GM12878 (cell line): ENCODE data around the gene ANKRD13B. TPM values are rescaled to one million over a fixed set of nuclear protein-coding genes. Genes with fewer than 3 reads are reported as not detected.

Source experiments
- ATAC-seq: fragments of 200-7000 bp; cut with Tn5 transposase; 3 replicates; pipeline ENCODE4 v1.9.1; 2020; ENCODE audit warnings: mild to moderate bottlenecking, moderate library complexity
- BruUV-seq: library from RNA; stranded (reverse); fragments of 400-500 nt; replicated peaks from 2 replicates; lab custom pipeline; 2021; lab: Mats Ljungman, UMichigan
- CTCF ChIA-PET: fragments of 300-600 bp; sonication (Branson Sonifier 250); formaldehyde crosslinking; extraction: SDS; loops from one replicate; lab custom pipeline; 2021; ENCODE audit warnings: inconsistent platforms; lab: Yijun Ruan, JAX
- POLR2A ChIA-PET: fragments of 350-600 bp; formaldehyde crosslinking; extraction: SDS; loops from one replicate; lab custom pipeline; 2021; ENCODE audit warnings: inconsistent platforms; lab: Charles Lee
- RAD21 ChIA-PET: fragments of 300-600 bp; sonication (Branson Sonifier 250); formaldehyde crosslinking; loops from one replicate; lab custom pipeline; 2023; ENCODE audit warnings: antibody characterized with exemption; ENCODE audit not compliant: unreplicated experiment; lab: Charles Lee
- SMC1A ChIA-PET: fragments of 300-600 bp; sonication (Branson Sonifier 250); formaldehyde crosslinking; loops from one replicate; lab custom pipeline; 2023; ENCODE audit not compliant: unreplicated experiment, uncharacterized antibody; lab: Charles Lee
- DNase-seq: peaks from one replicate; pipeline ENCODE4 v3.0.0-alpha.2; 2011; ENCODE audit warnings: low read depth, low spot score
- FAIRE-seq: peaks from 3 replicates; lab custom pipeline; 2011; peaks lifted over from hg19 to GRCh38; lab: Jason Lieb, UNC
- H2AFZ ChIP-seq: 2 replicates; pipeline ENCODE4 v1.6.0; 2011; ENCODE audit warnings: low read depth, low read length, control low read depth; ENCODE audit not compliant: control insufficient read depth
- H3K27ac ChIP-seq: 2 replicates; pipeline ENCODE4 v1.5.1; 2011; ENCODE audit warnings: control low read depth; ENCODE audit not compliant: control insufficient read depth, insufficient read depth
- H3K27me3 ChIP-seq, 2 experiments: replicated peaks in 1 of 2; 2 replicates each; pipeline versions ENCODE4 v1.6.0 to v1.6.1; 2011; ENCODE audit warnings: low read length in 1 of 2; ENCODE audit not compliant: control insufficient read depth in 2 of 2, insufficient read depth in 2 of 2
- H3K36me3 ChIP-seq, 2 experiments: 2 replicates each; pipeline ENCODE4 v1.5.1; 2011; ENCODE audit warnings: low read length in 1 of 2; ENCODE audit not compliant: control insufficient read depth in 2 of 2, insufficient read depth in 2 of 2
- H3K4me1 ChIP-seq: 2 replicates; pipeline ENCODE4 v1.6.1; 2011; ENCODE audit warnings: mild to moderate bottlenecking, low read length, moderate library complexity, mixed read lengths; ENCODE audit not compliant: control insufficient read depth, insufficient read depth
- H3K4me2 ChIP-seq: 2 replicates; pipeline ENCODE4 v1.6.0; 2011; ENCODE audit warnings: control low read depth; ENCODE audit not compliant: control insufficient read depth, insufficient read depth
- H3K4me3 ChIP-seq: fragments of 200-600 bp; sonication (generic); 2 replicates; pipeline ENCODE4 v1.5.1; 2016
- H3K79me2 ChIP-seq: 2 replicates; pipeline ENCODE4 v1.6.0; 2011; ENCODE audit warnings: low read length; ENCODE audit not compliant: control insufficient read depth, insufficient read depth
- H3K9ac ChIP-seq: 2 replicates; pipeline ENCODE4 v1.8.0; 2011; ENCODE audit warnings: low read length, control low read depth, mixed read lengths; ENCODE audit not compliant: control insufficient read depth, insufficient read depth
- H3K9me3 ChIP-seq: replicated peaks from 3 replicates; pipeline ENCODE4 v1.5.1; 2011; ENCODE audit warnings: mild to moderate bottlenecking, low read length; ENCODE audit not compliant: control insufficient read depth, insufficient read depth
- H4K20me1 ChIP-seq: 2 replicates; pipeline ENCODE4 v1.6.0; 2011; ENCODE audit not compliant: control insufficient read depth, insufficient read depth
- CHD2 ChIP-seq: IDR thresholded peaks from 2 replicates; pipeline ENCODE4 v1.6.1; 2011; ENCODE audit warnings: low read depth, low read length, improper control_type of control experiment, borderline replicate concordance
- CTCF ChIP-seq, 3 experiments: IDR thresholded peaks in 2 of 3; conservative IDR thresholded peaks in 1 of 3; 2 replicates each; pipeline ENCODE4 v1.5.1; 2011; ENCODE audit warnings: low read depth in 3 of 3, low read length in 3 of 3, mild to moderate bottlenecking in 3 of 3, control low read depth in 2 of 3, moderate library complexity in 2 of 3, inconsistent platforms in 1 of 3, mixed read lengths in 1 of 3; ENCODE audit not compliant: control insufficient read depth in 2 of 3, insufficient read depth in 1 of 3; ENCODE audit errors: extremely low read depth in 1 of 3
- MEF2B ChIP-seq: fragments of 450-650 bp; IDR thresholded peaks from 2 replicates; pipeline ENCODE4 v1.6.1; 2018; ENCODE audit warnings: mild to moderate bottlenecking, moderate library complexity; ENCODE audit not compliant: partially characterized antibody, poor library complexity, severe bottlenecking
- PAX8 ChIP-seq: fragments of 450-650 bp; IDR thresholded peaks from 2 replicates; pipeline ENCODE4 v1.6.1; 2017; ENCODE audit warnings: mild to moderate bottlenecking, moderate library complexity
- SIX5 ChIP-seq: IDR thresholded peaks from 2 replicates; pipeline ENCODE4 v1.6.1; 2011; ENCODE audit warnings: mild to moderate bottlenecking, low read depth, low read length, moderate library complexity; ENCODE audit not compliant: severe bottlenecking
- STAT1 ChIP-seq: fragments of 450-650 bp; conservative IDR thresholded peaks from 2 replicates; pipeline ENCODE4 v1.6.1; 2014; ENCODE audit warnings: antibody characterized with exemption, mild to moderate bottlenecking
- STAT3 ChIP-seq: IDR thresholded peaks from 2 replicates; pipeline ENCODE4 v1.6.1; 2011; ENCODE audit warnings: low read depth, low read length, improper control_type of control experiment
- ZBTB33 ChIP-seq: fragments of 450-650 bp; IDR thresholded peaks from 2 replicates; pipeline ENCODE4 v1.6.1; 2017; ENCODE audit warnings: mild to moderate bottlenecking
- WGBS: methylation state at CpG from one replicate; pipeline ENCODE4 v1.1.6; 2016; ENCODE audit warnings: low lambda C conversion rate; ENCODE audit not compliant: insufficient replicate concordance, insufficient coverage; ENCODE audit errors: missing lambda C conversion rate; 5-methylcytosine and 5-hydroxymethylcytosine counted together
- in situ Hi-C: fragments of 300-500 bp; cut with MboI; formaldehyde crosslinking; loops from 9 replicates; pipeline ENCODE4 v1.14.3; 2018; ENCODE audit warnings: mixed read lengths
- intact Hi-C: fragments of 100-400 bp; cut with micrococcal nuclease; formaldehyde crosslinking; loops from one replicate; pipeline ENCODE4 v1.14.2; 2022; ENCODE audit not compliant: unreplicated experiment
- polyA plus RNA-seq, 11 experiments: library from polyadenylated mRNA; depleted of rRNA in 4 of 11; unstranded in 6 of 11; stranded (reverse) in 5 of 11; fragments of >200 nt; fragmentation: Nextera tagmentation in 4 of 11; fragmentation: Illumina TruSeq in 1 of 11; extraction: Ambion mirVana in 4 of 11; extraction: Trizol in 1 of 11; gene quantifications; 1 replicate in 1 of 11; 2 replicates in 10 of 11; pipeline versions ENCODE4 v1.2.1 to v1.2.3, GENCODE V29; 2011 to 2016; ENCODE audit warnings: inconsistent platforms in 2 of 11, missing spikeins in 2 of 11, low read depth in 1 of 11
- total RNA-seq, 4 experiments: library from RNA; depleted of rRNA in 3 of 4; stranded (reverse); fragments of >200 nt in 3 of 4; fragmentation: Illumina TruSeq in 1 of 4; extraction: Trizol in 1 of 4; gene quantifications; 2 replicates each; pipeline versions ENCODE4 v1.2.1 to v1.2.3, GENCODE V29; 2013 to 2021
- TF ChIP-seq, protein P1 (sequence below): IDR thresholded peaks from 2 replicates; pipeline ENCODE4 v1.6.1; 2011; ENCODE audit warnings: low read depth, low read length, improper control_type of control experiment, borderline replicate concordance

Gene ANKRD13B
- total and polyA plus RNA-seq, 10 of the 15 experiments (the other 5 are each of a cell fraction or from before 2014, with no cell fraction given) = 0.18 to 15.0 (median 2.8) TPM

- ChIA-PET POLR2A (interaction anchor here (0.8 to 1.0 kb wide), 3 partner anchors 10 to 189 kb away, joined by 3 read pairs; no protein-coding TSS in a partner anchor), RAD21 (interaction anchor here (0.9 to 3.9 kb wide), 5 partner anchors 23 to 316 kb away, joined by 4 to 65 read pairs (median 20); partner anchors contain the start of genes ANKRD13B and SSH2), CTCF (interaction anchor here (0.9 to 7.1 kb wide), 12 partner anchors 15 to 316 kb away, joined by 3 to 82 read pairs (median 5); partner anchors contain the start of gene ANKRD13B), SMC1A (interaction anchor here (0.6 to 1.7 kb wide), 5 partner anchors 24 to 312 kb away, joined by 3 to 7 read pairs (median 3); no protein-coding TSS in a partner anchor)
- FAIRE-seq (no peak), ATAC-seq (no peak), DNase-seq (no peak)
- H3K9me3 ChIP-seq = no peaks in the 10 kb centered on the region; the same call in 2 of the 3 replicates
- H3K27ac ChIP-seq = no peak overlapping the region
- no peaks in the 10 kb centered on the region for H3K36me3 ChIP-seq
- peak overlapping the region; percentile 98 for H3K4me2 ChIP-seq
- BruUV-seq = no TSS peak
- no peak overlapping the region for H3K9ac ChIP-seq
- TF ChIP-seq MEF2B (no peak), CHD2 (0 out of 2 replicates have a peak, but pooled peaks have one; percentile 22), STAT3 (no peak), ZBTB33 (no peak), CTCF (IDR thresholded peaks at IDR 0.05 in 2 of 3, conservative IDR thresholded peaks at IDR 0.05 in 1 of 3; ENCODE audit: control insufficient read depth in 2 of 3, extremely low read depth in 1 of 3, insufficient read depth in 1 of 3, low read depth in 3 of 3, low read length in 3 of 3) (0 out of 6 replicates have a peak, but pooled peaks of 1 of the 3 experiments have one; percentile 7), SIX5 (no peak), STAT1 (no peak), PAX8 (no peak)
- TF ChIP-seq, protein P1, sequence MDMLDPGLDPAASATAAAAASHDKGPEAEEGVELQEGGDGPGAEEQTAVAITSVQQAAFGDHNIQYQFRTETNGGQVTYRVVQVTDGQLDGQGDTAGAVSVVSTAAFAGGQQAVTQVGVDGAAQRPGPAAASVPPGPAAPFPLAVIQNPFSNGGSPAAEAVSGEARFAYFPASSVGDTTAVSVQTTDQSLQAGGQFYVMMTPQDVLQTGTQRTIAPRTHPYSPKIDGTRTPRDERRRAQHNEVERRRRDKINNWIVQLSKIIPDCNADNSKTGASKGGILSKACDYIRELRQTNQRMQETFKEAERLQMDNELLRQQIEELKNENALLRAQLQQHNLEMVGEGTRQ = no peak
- no peaks in the 10 kb centered on the region for H3K79me2 ChIP-seq
- intact Hi-C loops (loop anchor here (10.0 kb wide), 2 partner anchors 80 to 320 kb away; partner anchors contain the start of gene SSH2), in situ Hi-C loops (no loop called here)
- 4% methylated on average over 15 of the region's 15 CpGs for WGBS
- peak overlapping the region; percentile 35 for H2AFZ ChIP-seq
- H4K20me1 ChIP-seq = no peaks in the 10 kb centered on the region; the same call in 1 of the 2 replicates
- H3K4me3 ChIP-seq = peak overlapping the region; percentile 62; the same call in 1 of the 2 replicates
- H3K4me1 ChIP-seq = peaks cover 38% of the 10 kb centered on the region
- H3K27me3 ChIP-seq = peaks cover 4 to 6% of the 10 kb centered on the region in 2 experiments; a peak in 3 of 4 replicates
These were observed 22.1 kb downstream of the ANKRD13B start for GRCh38 chr17:29615048-29615385.
